Endometrial microvascular endothelial cells (primary cell): ENCODE results near the gene FSCN2. TPM values are rescaled to one million over a fixed set of nuclear protein-coding genes. Genes with fewer than 3 reads are reported as not detected.
"Not testable (repeated sequence)": the region's sequence is repeated elsewhere in the genome, so short reads cannot be mapped to it uniquely, and the experiment has no call there.

Experiments
- in situ Hi-C: cut with HindIII; loops from 2 replicates; pipeline ENCODE4 v1.10.0; 2017; ENCODE audit warnings: low sequenced_read_pairs, low pct_unique_long_range_greater_than_20kb; ENCODE audit errors: inconsistent ontology term
- total RNA-seq: library from RNA; depleted of rRNA; stranded (reverse); fragments of >200 nt; gene quantifications from one replicate; pipeline ENCODE4 v1.2.3, GENCODE V29; 2015; ENCODE audit errors: inconsistent ontology term

The FSCN2 gene
- total RNA-seq, 1 donor from 2014 or later, result not detected

DNA sequence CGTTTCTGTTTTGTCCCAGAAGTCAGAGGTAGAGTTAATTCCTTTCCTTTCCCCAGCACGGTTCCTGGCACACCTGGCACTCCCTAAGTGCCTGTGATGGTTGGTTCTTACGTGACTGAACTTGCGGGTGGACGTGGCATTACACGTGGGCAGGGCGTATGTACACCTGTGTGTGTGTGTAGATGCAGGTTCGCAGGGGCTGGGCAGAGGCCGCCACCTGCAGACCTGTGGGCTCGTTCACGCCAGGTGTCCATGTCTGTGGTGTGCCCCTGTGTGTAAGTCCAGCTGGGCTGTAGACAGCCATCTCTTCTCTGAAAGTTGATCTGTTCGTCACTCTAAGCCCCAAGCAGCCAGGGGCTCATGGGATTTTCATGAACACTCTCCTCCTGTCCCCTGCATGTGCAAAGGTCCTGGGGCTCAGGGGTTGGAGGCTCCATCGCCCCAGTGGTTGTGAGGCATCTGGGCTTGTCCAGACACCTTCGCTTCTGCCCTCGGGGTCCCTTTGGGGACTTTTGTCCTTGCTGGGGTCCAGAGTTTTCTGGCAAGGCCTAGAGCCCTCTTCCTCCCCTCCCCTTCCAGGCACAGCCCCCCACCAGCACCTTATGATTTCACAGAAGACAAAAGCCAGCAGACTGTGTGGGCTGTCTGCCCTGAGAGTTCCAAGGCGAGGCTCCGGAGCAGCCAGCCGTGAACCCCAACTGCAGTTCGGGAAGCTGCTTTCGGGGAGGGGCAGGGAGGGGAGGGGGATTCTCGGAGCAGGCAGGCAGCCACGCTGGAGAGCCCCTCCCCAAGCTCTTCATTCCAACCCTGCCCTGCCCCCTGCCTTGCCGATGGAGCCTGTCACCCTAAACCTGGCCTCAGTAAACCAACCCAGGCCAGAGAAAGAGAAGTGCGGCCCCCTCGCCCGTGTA is 5.4 kb upstream of the FSCN2 start:
- in situ Hi-C loops, result no loop called here

DNA sequence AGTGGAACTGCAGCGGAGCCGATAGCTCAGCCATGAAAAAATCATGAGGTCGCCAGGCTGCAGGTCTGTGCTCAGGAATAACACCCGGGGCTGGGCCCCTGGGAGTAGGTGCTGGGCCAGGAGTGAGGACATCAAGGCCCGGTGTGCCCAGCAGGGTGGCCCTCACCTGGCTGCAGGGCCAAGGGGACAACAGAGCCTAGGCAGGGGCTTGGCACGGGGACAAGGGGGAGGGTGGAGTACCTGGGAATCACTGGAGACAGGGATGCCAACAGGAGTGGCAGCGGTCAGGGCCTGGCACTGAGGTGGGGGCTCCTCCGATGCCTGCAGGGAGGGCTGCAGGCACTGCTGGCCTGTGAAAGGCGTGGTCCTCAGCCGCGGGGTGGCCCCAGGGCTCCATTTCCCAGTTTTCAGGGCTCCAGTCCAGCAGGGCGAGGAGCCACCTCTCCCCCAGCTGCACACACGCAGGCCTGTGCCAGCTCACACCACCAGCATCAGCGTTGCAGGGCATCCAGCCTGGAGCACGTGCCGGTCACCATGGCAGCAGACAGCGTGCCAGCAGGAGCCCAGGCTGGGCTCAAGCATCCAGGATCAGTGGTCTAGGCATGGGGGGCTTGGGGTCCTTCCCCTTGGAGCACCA is 4.7 kb upstream of the FSCN2 start:
- in situ Hi-C loops, result no loop called here

- in situ Hi-C loops, result no loop called here
Observed at GRCh38 chr17:81524039-81524864, 3.9 kb upstream of the FSCN2 start.

DNA sequence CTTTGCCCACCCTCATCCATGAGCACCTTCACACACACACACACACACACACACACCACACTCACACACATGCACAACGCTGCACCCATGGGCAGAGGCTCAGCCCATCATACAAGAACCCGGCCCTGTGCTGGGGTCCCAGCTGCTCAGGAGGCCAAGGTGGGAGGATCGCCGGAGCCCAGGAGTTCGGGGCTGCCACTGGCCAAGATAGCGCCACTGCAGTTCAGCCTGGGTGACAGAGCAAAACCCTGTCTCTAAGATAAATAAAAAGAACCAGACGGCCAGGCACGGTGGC is 3.4 kb upstream of the FSCN2 start:
- in situ Hi-C loops, result no loop called here

DNA sequence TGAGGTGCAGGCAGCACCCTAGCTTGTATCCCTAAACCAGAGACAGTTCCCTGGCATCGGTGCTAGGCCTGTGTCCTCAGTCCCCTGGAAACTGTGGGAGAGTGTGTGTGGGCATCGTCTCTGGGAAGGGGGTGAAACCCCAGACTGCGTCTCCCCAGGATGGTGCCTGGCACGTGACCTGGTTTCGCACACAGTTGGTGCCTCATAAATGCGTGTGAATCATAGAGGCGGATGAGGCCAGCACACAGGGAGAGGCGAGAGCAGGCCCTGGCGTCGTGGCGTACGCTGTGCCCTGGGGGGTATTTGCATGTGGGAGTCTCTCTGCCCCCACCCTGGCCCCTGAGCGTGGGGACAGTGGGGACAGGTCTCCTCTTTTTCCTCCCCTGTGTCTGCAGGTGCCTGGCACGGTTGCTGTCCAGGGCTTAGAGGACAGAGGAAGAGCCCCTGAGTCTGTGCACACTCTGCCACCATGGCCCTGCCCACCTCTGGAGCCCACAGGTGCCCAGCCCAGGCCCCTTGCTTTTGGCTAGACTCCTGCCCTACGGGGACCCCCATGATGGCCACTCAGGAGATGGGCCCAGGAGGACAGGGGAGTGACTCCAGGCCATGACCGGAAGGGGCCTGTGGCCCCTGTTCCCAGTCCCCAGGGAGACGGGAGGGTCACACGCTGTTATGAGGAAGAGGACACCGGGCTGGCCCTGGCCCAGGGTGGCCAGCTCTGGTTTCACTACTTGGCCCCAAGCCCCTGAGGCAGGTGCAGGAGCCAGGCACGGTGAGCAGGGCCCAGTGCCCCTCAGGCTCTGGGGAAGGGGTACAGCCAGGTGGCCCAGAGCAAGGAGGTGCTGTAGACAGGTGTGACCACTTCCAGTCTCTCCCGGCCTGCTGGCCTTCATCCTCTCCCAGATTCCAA is 1.3 kb upstream of the FSCN2 start:
- in situ Hi-C loops, result no loop called here

GRCh38 chr17:81528384-81528650 is 140 bp downstream of the FSCN2 start:
- in situ Hi-C loops, result no loop called here

DNA sequence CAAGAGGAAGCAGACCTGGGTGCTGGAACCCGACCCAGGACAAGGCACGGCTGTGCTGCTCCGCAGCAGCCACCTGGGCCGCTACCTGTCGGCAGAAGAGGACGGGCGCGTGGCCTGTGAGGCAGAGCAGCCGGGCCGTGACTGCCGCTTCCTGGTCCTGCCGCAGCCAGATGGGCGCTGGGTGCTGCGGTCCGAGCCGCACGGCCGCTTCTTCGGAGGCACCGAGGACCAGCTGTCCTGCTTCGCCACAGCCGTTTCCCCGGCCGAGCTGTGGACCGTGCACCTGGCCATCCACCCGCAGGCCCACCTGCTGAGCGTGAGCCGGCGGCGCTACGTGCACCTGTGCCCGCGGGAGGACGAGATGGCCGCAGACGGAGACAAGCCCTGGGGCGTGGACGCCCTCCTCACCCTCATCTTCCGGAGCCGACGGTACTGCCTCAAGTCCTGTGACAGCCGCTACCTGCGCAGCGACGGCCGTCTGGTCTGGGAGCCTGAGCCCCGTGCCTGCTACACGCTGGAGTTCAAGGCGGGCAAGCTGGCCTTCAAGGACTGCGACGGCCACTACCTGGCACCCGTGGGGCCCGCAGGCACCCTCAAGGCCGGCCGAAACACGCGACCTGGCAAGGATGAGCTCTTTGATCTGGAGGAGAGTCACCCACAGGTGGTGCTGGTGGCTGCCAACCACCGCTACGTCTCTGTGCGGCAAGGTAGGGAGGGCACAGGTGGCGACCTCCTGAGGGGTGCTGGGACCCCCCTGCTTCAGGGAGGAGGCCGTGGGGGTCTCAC is 667 bp downstream of the FSCN2 start:
- in situ Hi-C loops, result no loop called here

DNA sequence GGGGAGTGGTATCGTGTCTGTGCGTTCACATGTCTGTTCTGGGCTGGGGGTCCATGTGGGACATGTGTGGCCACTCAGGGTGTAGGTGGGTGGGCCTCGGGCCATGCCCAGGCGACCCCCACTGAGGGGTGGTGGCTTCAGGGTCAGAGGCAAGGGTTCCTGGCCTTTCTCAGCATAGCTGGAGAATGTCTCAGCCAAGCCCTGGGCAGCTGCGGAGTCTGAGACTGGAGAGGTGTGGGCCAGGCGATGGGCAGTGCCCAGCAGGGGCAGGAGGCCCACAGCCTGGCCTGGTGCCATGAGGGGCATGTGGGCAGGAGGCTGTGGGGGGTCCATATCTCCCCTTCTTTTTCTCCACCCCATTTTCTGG is 1.2 kb downstream of the FSCN2 start:
- in situ Hi-C loops, result no loop called here

DNA sequence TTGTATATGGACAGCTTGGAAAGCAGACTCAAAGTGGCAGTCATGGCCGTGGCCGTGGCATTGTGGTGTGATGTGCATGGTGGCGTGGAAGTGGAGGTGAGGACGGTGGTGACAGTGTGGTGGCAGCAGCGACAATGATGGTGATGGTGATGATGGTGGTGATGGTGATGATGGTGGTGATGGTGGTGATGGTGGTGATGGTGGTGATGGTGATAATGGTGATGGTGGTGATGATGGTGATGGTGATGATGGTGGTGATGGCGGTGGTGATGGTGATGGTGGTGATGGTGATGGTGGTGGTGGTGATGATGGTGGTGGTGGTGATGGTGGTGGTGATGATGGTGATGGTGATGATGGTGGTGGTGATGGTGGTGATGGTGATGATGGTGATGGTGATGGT is 2.8 kb downstream of the FSCN2 start:
- in situ Hi-C loops, result not testable (repeated sequence)

GRCh38 chr17:81531998-81532404 is 3.8 kb downstream of the FSCN2 start:
- in situ Hi-C loops, result not testable (repeated sequence)

- in situ Hi-C loops, result no loop called here
Observed at GRCh38 chr17:81532490-81533287, 4.5 kb downstream of the FSCN2 start.

GRCh38 chr17:81533339-81534141 is 5.4 kb downstream of the FSCN2 start:
- in situ Hi-C loops, result no loop called here

- in situ Hi-C loops, result no loop called here
Observed at GRCh38 chr17:81534157-81535006, 6.2 kb downstream of the FSCN2 start.

DNA sequence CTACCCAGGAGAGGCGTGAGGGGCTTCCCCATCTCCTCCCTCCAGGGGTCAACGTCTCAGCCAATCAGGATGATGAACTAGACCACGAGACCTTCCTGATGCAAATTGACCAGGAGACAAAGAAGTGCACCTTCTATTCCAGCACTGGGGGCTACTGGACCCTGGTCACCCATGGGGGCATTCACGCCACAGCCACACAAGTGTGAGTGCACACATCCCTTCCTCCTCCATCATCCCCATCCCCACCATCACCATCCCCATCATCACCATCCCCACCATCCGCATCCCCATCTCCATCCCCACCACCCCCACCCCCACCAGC is 6.8 kb downstream of the FSCN2 start:
- in situ Hi-C loops, result no loop called here

GRCh38 chr17:81535480-81536298 is 7.5 kb downstream of the FSCN2 start:
- in situ Hi-C loops, result no loop called here
